ENCODE results near the gene RAB39B.
"Not testable (repeated sequence)": the region's sequence is repeated elsewhere in the genome, so short reads cannot be mapped to it uniquely, and the experiment has no call there.

Gene RAB39B, protein sequence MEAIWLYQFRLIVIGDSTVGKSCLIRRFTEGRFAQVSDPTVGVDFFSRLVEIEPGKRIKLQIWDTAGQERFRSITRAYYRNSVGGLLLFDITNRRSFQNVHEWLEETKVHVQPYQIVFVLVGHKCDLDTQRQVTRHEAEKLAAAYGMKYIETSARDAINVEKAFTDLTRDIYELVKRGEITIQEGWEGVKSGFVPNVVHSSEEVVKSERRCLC

GRCh38 chrX:155263854-155264628 is at the start of gene RAB39B:
Gene RAB39B (minus strand): TSS chrX:155264491. CDS start chrX:155264288, 203 bp downstream.
- peak; percentile 69 for DNase-seq

- no peak for DNase-seq
Observed at GRCh38 chrX:155313766-155314165, 49.5 kb upstream of the RAB39B start.

- no peak for DNase-seq
Observed at GRCh38 chrX:155293771-155294170, 29.5 kb upstream of the RAB39B start.

- no peak for DNase-seq
Observed at GRCh38 chrX:155279873-155280272, 15.6 kb upstream of the RAB39B start.

DNA sequence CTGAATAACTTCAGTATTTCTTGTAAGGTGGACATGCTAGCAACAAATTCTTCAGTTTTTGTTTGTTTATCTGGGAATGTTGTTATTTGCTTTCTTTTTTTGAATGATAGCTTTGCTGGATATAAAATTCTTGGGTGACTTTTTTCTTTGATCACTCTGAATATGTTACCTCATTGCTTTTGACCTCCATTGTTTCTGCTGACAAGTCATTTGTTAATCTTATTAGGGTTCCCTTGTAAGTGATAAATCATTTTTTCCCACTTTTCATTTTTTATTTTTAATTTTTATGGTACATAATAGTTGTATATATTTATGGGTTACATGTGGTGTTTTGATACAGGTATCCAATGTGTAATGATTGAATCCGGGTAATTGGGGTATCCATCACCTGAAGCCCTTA is 6.7 kb upstream of the RAB39B start:
- no peak for DNase-seq

DNA sequence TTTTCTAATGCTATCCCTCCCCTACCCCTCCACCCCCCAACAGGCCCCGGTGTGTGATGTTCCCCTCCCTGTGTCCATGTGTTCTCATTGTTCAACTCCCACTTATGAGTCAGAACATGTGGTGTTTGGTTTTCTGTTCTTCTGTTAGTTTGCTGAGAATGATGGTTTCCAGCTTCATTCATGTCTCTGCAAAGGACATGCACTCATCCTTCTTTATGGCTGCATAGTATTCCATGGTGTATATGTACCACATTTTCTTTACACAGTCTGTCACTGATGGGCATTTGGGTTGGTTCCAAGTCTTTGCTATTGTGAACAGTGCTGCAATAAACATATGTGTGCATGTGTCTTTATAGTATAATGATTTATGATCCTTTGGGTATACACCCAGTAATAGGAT is 3.7 kb upstream of the RAB39B start:
- DNase-seq, result not testable (repeated sequence)

- no peak for DNase-seq
Observed at GRCh38 chrX:155266439-155266838, 2.1 kb upstream of the RAB39B start.

GRCh38 chrX:155262970-155263754 is 1.1 kb downstream of the RAB39B start:
- no peak for DNase-seq

- DNase-seq, result no peak
Observed at GRCh38 chrX:155259752-155260151, 4.5 kb downstream of the RAB39B start.

DNA sequence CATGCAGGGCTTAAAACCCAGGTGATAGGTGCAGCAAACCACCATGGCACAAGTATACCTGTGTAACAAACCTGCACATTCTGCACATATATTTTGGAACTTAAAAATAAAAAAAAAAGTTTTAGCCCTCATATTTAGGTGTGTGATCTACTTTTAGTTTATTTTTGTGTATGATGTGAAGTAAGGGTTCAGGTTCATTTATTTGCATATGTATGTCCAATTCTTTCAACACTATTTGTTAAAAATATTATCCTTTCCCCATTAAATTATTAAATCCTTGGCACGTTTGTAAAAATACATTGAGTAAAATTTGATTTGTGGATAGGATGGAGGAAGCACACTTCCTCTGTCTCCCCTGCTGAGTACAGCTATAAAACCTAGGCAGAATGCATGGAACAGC is 12.9 kb downstream of the RAB39B start:
- DNase-seq, result no peak

DNA sequence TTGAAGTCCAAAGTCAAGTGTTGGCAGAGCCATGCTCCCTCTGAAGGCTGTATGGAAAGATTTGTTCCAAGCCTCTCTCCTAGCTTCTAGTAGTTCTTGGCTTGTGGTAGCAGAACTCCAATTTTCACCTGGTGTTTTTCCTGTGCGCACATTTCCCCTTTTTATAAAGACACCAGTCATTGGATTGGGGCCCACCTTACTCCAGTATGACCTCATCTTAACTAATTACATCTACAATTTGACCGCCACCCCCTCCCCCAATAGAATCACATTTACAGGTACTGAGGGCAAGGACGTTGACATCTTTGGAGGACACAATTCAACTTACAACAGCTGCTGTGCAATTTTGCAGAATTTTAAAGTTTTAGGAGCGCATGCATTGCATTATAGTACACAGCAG is 16.8 kb downstream of the RAB39B start:
- no peak for DNase-seq

GRCh38 chrX:155246748-155247147 is 17.5 kb downstream of the RAB39B start:
- DNase-seq, result no peak

DNA sequence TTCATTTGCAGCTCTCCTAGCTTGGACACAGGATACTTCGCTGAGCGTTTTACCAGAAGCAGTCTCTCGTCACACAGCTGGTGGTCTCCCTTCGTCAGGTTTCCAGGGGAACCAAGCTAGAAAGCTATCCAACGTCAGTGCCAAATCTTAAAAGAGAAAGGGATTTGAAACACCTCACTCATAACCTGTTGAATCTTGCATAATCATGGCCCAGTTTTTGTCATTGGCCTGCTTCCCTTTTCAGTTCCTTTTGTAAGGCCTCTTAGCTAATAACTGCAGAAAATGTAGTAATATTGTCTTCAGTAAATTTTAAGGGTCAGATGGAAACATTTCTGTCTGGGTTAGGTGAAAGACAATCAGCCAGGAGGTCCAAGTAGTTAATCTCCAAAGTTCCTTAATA is 22.0 kb downstream of the RAB39B start:
- no peak for DNase-seq

GRCh38 chrX:155237719-155238118 is 26.6 kb downstream of the RAB39B start:
- DNase-seq, result no peak

- DNase-seq, result no peak
Observed at GRCh38 chrX:155235891-155236290, 28.4 kb downstream of the RAB39B start.

- no peak for DNase-seq
Observed at GRCh38 chrX:155231163-155231562, 33.1 kb downstream of the RAB39B start.

- no peak for DNase-seq
Observed at GRCh38 chrX:155225774-155226173, 38.5 kb downstream of the RAB39B start.

DNA sequence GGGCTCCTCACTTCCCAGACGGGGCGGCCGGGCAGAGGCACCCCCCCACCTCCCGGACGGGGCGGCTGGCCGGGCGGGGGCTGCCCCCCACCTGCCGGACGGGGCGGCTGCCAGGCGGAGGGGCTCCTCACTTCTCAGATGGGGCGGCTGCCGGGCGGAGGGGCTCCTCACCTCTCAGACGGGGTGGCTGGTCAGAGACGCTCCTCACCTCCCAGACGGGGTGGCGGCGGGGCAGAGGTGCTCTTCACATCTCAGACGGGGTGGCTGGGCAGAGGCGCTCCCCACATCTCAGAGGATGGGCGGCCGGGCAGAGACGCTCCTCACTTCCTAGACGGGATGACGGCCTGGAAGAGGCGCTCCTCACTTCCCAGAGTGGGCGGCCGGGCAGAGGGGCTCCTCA is 40.5 kb downstream of the RAB39B start:
- not testable (repeated sequence) for DNase-seq

DNA sequence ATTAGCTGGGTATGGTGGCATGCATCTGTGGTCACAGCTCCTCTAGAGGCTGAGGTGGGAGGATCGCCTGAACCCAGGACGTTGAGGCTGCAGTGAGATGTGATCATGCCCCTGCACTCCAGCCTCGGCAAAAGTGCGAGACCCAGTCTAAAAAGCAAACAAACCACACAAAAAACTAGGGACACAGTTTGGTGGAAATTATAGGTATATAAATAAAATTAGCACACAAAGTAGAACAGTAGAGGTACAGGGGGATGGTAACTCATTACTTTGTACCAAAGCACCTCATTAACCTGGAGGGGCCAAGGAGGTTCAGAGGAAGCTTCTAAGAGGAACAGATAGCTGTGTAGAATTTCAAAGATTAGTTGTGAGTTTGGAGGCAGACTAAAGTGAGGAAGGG is 42.9 kb downstream of the RAB39B start:
- DNase-seq, result no peak

DNA sequence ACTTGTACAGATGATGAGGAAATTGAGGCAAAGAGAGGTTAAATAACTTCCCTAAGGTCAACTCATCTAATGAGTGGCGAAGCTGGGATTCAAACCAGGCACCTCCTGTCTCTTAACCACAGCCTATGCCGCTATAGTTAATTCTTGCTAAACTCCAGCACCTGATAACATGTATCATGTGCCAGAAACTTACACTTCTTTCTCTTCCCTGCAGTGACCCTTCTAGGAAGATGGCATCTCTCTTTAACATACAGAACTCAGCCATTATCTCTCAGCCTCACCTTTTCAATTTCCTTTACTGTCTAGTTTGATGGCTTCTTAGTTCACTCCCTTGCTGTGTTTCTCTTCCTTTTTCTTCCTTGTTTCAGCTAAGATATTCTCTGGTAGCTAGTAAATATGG is 45.5 kb downstream of the RAB39B start:
- DNase-seq, result no peak

- DNase-seq, result no peak
Observed at GRCh38 chrX:155216940-155217440, 47.3 kb downstream of the RAB39B start.

GRCh38 chrX:155216179-155216939 is 47.9 kb downstream of the RAB39B start, which contains the start of gene VBP1:
Gene VBP1 (plus strand): TSS chrX:155216460. CDS start chrX:155216483, 23 bp downstream.
- peak; percentile 96 for DNase-seq

Data from fibroblast of skin of right biceps (primary cell).